ENCODE data around the gene NHLRC2.

Gene NHLRC2

DNA sequence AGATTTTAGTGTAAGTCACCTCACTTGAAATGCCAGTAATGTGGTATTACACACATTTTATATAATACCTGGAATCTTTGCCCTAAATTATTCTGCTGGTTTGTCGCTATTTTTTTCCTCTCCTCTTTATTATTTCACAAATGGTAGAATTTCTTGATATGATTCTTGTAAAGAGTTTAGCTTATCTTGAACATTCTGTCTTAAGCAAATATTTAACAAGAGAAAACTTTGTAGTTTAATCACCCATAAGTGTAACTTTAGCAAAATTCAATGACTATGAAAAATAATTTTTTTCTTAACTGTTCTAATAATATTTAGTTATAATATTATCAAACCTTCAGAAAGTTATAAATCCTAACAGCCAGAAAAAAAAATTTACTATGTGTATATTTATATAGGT, 56.7 kb downstream of the NHLRC2 start:
- no peak for DNase-seq

GRCh38 chr10:113911839-113912238, 57.4 kb downstream of the NHLRC2 start:
- DNase-seq: no peak

DNA sequence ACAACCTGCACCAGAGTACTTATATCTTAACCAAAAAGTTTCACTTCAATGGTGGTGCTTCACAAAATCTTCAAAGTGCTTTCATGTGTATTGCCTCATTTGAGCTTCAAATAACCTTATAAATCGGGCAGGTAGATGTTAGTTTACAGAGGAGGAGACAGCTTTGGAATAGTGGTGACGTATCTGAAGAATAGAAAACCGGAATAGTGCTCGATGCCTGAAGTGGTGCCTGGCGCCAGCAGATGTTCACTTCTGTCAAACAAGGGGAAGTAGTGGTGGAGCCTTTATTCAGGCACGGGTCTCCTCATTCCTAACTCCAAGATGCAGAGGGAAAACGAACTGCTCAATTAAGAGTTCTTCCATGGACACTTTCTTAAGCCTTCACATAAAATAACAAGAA, 58.1 kb downstream of the NHLRC2 start:
- DNase-seq: no peak

GRCh38 chr10:113914956-113915355, 60.5 kb downstream of the NHLRC2 start:
- no peak for DNase-seq

DNA sequence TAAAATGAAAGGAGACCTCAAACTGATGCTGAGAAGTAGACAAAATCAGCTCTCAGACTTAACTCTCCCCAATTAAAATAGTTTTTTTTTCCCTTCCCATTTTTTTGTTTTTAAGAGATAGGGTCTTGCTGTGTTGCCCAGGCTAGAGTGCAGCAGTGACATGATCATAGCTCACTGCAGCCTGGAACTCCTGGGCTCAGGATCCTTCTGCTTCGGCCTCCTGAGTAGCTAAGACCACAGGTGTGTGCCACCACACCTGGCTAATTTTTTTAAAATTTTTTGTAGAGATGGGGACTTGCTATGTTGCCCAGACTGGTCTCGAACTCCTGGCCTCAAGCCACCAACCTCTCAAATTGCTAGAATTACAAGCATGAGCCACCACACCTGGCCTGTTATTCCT, 61.1 kb downstream of the NHLRC2 start:
- DNase-seq: no peak

GRCh38 chr10:113916053-113916452, 61.6 kb downstream of the NHLRC2 start:
- no peak for DNase-seq

DNA sequence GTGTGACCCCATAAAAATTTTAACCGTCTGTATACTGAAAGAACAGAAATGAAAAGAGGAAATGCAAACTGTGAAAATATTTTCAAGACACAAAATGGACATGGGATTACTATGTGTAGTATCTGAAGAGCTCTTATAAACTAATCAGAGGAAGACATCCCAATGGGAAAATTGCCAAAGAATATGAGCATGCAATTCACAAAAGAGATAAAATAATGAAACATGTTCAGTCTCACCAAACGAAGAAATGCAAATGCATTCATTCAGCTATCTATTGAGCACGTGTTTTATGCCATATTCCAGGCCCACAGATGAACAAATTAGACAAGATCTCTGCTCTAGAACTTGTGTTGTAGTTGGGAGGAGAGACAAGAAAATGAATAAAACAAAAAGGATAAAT, 63.2 kb downstream of the NHLRC2 start:
- no peak for DNase-seq

GRCh38 chr10:113920114-113920513, 65.7 kb downstream of the NHLRC2 start:
- no peak for DNase-seq

DNA sequence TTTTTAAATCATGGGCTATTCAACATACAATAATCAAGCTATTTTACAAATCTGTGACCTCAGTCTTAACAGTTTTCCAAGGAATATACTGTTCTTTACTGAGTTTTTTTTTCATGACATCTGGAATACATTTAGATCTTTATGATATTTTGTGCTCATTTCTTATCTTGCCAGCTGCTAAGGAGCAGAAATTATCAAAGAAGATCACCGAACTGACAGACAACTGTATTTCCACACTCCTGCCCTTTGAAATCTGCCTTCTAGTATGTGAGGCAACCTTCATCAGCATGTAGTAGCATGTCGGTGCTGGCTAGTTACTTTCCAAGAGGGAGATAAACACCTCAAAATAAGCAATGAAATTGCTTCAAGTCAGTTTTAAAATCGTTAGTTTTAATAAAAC, 66.4 kb downstream of the NHLRC2 start:
- no peak for DNase-seq

GRCh38 chr10:113921561-113922370, 67.3 kb downstream of the NHLRC2 start:
- DNase-seq: no peak

DNA sequence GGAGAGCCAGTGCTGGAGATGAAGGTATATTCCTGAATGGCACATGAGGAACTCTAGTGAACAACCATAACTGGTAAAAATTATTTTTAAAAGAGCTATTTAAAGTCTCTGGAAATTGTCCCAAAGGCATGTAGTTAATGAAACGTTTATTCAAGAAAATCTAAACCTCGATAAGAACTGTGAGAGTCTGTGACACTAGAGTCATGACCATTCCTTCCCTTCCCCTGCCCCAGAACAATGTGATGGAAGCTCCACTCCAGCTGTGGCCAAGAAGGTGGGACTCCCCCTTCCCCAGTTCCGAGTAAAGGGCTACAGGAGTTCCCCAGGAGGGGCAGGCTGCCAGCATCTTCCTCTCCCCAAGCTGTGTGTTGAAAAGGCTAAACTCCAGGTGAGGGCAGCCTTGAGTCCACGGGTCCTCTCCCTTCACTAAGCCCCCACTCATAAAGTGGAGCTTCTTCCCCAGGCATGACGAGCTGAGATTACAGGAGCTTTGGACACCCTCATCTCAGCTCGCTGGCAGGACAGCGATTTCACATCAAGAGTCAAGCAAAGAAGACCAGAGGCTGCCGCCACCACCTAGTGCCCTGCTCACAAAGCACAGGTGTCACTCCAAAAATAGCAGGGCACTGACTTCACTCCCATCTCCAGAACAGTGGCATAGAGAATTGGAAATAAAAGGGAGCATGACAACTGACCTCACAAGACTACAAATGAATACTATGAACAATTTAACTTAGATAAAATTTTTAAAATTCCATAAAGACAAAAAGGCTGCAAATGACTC, 68.5 kb downstream of the NHLRC2 start:
- no peak for DNase-seq

DNA sequence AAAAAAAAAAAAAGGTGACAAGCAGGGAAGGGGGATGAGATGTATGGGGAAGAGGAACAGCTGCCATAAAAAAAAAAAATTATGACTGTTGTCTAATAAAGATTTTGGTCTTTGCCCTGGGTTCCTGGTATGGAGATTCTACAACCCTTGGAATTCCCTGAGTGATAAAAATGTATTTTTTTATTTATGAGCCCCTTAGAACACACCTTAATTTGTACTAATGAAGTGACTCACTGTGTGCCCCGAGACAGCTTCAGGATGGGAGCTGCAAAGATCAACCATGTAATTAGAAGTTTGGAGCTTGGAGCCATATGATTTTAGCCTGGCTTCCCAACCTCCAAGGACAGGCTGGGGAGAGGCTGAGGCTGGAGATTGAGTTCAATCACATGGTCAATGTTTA, 69.7 kb downstream of the NHLRC2 start:
- no peak for DNase-seq

DNA sequence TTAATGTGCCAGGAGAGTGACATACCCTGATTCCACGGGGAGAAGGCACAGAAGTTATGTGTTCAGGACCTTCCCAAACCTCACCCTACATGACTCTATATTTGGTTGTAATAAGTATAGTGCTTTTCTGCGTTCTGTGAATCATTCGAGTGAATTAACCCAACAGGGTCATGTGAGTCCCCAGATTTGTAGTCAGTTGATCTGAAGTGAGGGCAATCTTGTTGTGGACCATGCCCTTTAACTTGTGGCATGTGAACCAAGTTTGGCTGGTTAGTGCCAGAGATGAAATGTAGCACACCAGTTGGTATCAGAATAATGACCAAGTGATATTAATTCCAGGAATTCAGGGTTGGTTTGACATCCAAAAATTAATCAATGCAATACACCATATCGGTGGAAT, 70.2 kb downstream of the NHLRC2 start:
- DNase-seq: no peak

DNA sequence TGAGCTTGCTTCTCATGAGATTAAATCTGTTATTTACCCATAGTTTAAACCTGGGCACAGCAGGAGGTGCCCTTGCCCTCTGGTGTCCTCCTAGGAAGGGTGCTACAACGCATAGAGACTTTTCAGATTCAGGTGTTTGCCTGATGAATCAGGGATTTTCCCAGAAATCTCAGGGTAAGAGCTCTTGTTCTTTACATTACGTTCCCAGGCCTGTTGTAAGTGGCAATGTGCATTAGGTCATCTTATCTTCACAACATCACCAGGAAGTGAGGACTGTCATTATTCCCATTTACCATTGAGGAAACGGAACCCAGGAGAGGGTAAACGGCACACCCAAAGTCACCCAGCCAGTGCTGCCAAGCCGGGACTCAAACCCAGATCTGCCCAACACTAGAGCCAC, 73.0 kb downstream of the NHLRC2 start:
- DNase-seq: no peak

- DNase-seq: no peak
Observed at GRCh38 chr10:113928830-113929229, 74.4 kb downstream of the NHLRC2 start.

DNA sequence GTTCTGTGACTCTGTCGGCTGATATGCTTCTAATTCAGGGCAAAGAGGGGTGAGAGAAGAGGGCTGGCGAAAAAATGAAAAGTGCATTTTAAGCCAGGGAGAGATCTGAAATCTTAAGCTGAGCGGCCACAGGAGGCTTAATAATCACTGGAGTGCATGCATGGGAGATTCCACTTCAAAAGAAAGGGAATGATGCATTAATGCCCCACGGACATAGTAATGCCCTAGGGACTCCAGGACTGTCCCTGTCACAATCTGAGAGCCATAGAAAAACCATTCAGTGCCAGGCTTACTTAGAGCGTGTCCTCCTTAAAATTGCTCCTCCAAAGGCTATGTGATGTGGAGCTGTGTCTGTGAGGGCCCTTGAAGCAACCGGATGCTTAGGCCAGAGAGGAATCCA, 75.1 kb downstream of the NHLRC2 start:
- no peak for DNase-seq

DNA sequence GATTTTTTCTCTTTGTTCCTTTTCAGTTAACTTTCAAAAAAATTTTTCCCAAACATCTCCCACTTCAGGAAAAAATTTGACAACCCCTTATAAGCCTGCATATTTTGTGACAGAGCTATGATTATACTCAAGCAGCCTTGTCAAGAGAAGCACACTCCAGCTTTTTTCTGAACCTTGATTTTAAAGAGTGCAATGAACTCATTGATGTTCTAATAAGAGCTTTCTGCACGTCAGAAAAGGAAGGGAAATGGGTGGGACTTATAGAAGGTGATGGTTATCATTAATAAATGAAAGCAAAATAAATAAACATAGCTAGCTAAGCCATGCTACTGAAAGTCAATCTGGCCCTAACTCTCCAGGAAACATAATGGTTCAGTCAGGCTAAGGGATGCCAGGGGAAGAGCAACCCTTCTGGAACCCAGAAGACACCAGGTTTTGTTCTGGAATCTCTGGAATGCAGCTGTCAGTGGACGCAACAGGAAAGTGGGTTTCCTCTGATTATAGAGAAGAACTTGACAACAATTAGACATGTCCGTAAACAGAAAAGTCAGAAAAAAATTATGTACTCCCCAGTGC, 76.1 kb downstream of the NHLRC2 start:
- DNase-seq: no peak

- no peak for DNase-seq
Observed at GRCh38 chr10:113932854-113933253, 78.4 kb downstream of the NHLRC2 start.

DNA sequence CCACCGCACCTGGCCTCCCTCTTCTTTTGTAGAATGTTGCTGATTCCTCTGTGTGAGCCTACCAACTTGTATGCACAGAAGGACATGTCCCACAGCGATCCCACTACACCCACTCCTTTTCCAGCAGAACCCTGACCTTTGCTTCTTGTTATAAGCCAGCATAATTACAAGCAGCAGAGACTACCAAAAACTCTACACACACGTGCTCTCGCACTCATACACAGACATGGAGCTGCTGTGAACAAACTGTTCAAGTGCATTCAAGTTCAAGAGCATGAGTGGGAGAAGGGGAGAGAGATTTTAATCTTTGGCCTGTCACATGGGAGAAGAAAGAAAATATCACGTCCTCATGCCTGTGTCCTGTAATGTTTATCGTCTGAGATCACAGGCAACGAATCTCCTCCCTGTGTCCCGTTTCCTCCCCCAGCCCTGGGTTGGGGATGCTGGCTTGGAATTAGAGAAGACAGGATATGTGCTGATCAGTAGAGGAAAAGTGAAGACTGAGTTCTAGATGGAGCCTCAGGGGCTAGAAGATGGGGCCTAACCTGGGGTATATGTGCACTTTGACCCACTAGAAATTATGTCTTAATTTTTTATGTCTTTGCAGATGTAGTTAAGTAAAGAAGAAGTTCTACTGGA, 79.6 kb downstream of the NHLRC2 start:
- no peak for DNase-seq

GRCh38 chr10:113937258-113937657, 82.8 kb downstream of the NHLRC2 start:
- no peak for DNase-seq

GRCh38 chr10:113937756-113938155, 83.3 kb downstream of the NHLRC2 start:
- DNase-seq: no peak

DNA sequence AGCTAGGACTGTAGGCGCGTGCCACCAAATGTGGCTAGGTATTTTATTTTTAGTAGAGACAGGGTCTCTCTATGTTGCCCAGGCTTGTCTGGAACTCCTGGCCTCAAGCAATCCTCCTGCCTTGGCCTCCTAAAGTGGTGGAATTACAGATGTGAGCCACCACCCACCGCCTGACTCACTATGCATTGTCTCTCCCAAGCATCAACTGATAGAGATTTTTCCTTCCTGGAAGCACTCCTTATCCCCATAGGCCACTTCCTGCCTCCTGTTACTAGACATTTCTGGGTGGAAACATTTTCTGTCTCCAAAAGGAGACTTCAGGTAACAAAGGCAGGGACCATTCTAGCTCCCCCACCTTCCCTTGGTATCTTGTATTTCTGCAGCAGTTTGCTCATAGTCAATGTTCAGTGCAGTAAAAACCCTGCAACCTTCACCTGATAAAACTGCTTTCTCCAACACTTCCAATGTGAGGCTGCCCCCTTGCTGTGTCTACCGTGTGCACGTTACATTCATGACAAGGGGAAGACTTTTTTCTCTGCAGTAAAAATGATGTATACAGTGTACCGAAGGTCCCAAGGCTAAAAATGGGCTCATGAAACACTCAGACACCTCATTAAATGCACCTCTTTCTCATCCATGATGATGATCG, 84.9 kb downstream of the NHLRC2 start:
- DNase-seq: no peak

DNA sequence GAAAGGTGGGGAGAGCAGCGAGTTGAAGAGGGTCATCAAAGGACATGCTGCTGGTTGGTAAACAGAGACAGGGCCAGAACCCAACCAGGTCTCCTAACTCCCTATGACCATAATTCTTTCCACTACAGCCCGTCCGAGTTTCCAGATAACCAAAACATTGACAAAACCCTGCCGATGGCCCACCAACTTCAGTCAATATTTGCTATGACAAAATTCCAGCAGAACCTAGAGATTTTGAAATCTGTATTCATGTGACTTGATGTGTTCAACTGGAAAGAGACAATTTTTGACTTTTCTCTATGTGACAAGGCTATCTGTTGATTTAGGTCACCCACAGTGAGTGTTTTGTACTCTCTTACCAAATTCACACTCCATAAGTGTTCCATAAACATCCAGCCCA, 86.7 kb downstream of the NHLRC2 start:
- DNase-seq: no peak
